Fibroblast of lung (primary cell): ENCODE data around the gene TTC27.

Source experiments
- CTCF ChIP-seq, 2 donors: IDR thresholded peaks in 1 of 2; conservative IDR thresholded peaks in 1 of 2; 1 replicate in 1 of 2; 2 replicates in 1 of 2; pipeline ENCODE4 v1.5.1; 2011 to 2012; ENCODE audit warnings: low read length in 2 of 2, control low read depth in 1 of 2, inconsistent platforms in 1 of 2, low read depth in 1 of 2, mild to moderate bottlenecking in 1 of 2
- EZH2 ChIP-seq: IDR thresholded peaks from 2 replicates; pipeline ENCODE4 v1.5.1; 2012; ENCODE audit warnings: low read length, control low read depth, mild to moderate bottlenecking; ENCODE audit errors: missing control alignments

DNA sequence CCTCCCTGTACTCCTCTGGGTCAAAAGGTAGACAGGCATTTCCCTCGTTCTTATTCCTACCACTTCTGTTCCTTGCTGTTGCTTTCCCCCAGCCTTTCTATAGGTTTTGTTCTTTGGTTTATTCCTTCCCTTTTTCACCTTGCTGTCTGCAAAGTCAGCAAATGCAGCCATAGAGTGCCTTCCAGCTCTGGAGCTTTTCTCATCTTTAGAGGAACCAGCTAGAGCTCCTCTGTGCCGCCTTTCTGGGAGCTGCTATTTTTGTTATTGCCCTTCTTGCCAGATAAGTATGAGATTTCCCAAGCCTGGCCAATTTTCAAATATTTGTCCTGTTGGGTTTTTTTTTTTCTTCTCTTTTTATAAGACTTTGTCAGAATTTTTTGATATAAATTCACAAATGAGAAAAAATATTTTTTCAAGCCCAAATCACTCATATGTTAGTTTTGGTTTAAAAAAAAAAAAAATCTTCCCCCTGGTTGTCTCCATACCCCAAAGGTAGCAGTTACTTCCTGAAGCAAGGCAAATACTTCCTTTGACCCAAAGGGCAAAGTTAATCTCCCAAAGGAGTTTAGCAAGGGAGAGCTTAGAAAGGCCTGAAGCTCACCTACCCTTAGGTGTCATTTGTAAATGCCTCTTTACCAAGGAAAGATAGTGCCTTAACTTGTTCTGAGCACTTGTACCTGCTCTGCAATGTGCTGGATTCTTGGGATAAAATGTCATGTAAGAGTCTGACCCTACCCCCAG is 5.1 kb upstream of the TTC27 start:
- TF ChIP-seq CTCF (conservative IDR thresholded peaks at IDR 0.05 in 1 of 2, IDR thresholded peaks at IDR 0.05 in 1 of 2; ENCODE audit: low read depth in 1 of 2, low read length in 2 of 2): no peak
- TF ChIP-seq EZH2: no peak
